Hair follicular keratinocyte (primary cell): Measurements from ENCODE around the gene RNF141. TPM values are rescaled to one million over a fixed set of nuclear protein-coding genes. Genes with fewer than 3 reads are reported as not detected.

Experiments
- total RNA-seq: library from RNA; depleted of rRNA; stranded (reverse); fragments of >200 nt; gene quantifications from 2 replicates; pipeline ENCODE4 v1.2.3, GENCODE V29; 2015

Gene RNF141
- total RNA-seq, result 31.5 and 32.1 TPM in 2 replicates

GRCh38 chr11:10540915-10541560, at the start of gene RNF141:
RNF141 (minus strand) TSS chr11:10541187; CDS start chr11:10534158, 7,029 bp downstream.

GRCh38 chr11:10568486-10568941, 27.5 kb upstream of the RNF141 start, which contains the start of gene LYVE1:
LYVE1 (minus strand) TSS chr11:10568665; CDS start chr11:10568532, 133 bp downstream.

Other genes with a start within 250 kb of the RNF141 start
- 15.4 and 25.1 TPM in 2 replicates for gene SBF2, start 247.0 kb downstream of the RNF141 start, total RNA-seq
- 23.7 and 36.8 TPM in 2 replicates for gene ADM, start 236.1 kb downstream of the RNF141 start, total RNA-seq
- gene AMPD3, start 85.9 kb downstream of the RNF141 start, total RNA-seq, result 5.7 and 13.4 TPM in 2 replicates
- not detected in 2 replicates for gene LYVE1, start 27.5 kb upstream of the RNF141 start, total RNA-seq
- under 0.01 and 0.11 TPM in 2 replicates for gene IRAG1, start 152.6 kb upstream of the RNF141 start, total RNA-seq
- 11.0 and 18.4 TPM in 2 replicates for gene CTR9, start 210.1 kb upstream of the RNF141 start, total RNA-seq